ENCODE results near the gene ZNF554.

The ZNF554 gene

GRCh38 chr19:2811735-2812413 is 7.8 kb upstream of the ZNF554 start:
- TF ChIP-seq EZH2phosphoT487 (IDR thresholded peaks at IDR 0.05; ENCODE audit: borderline replicate concordance, low read length) (no peak), CTCF (IDR thresholded peaks at IDR 0.05; ENCODE audit: low read depth, low read length, poor library complexity, severe bottlenecking) (no peak)
- H3K9me3 ChIP-seq (ENCODE audit: control insufficient read depth, insufficient read depth, low read length) = no peaks in the 10 kb centered on the region
- no peaks in the 10 kb centered on the region for H3K4me1 ChIP-seq (ENCODE audit: control insufficient read depth, low read length)
- H3K79me2 ChIP-seq (ENCODE audit: control insufficient read depth, low read length) = no peaks in the 10 kb centered on the region
- H3K9me2 ChIP-seq (replicated peaks; ENCODE audit: control insufficient read depth, low read length) = no peaks in the 10 kb centered on the region
- H3K4me2 ChIP-seq (ENCODE audit: low read length) = no peak overlapping the region
- H4K20me1 ChIP-seq (ENCODE audit: control insufficient read depth, insufficient read depth, low read depth, low read length) = no peaks in the 10 kb centered on the region
- no peaks in the 10 kb centered on the region for H3K27me3 ChIP-seq (ENCODE audit: control insufficient read depth, low read length)
- H3F3A ChIP-seq (ENCODE audit: control insufficient read depth, insufficient read depth) = no peaks in the 10 kb centered on the region; the same call in 1 of the 2 replicates
- no peak overlapping the region for H3K4me3 ChIP-seq (ENCODE audit: low read length)
- H3K36me3 ChIP-seq (ENCODE audit: control insufficient read depth, low read length) = peaks cover 70% of the 10 kb centered on the region
- H3K27ac ChIP-seq (ENCODE audit: low read depth, low read length) = no peak overlapping the region

GRCh38 chr19:2812414-2813234 is 7.0 kb upstream of the ZNF554 start:
- Histone ChIP-seq H3K79me2 (ENCODE audit: control insufficient read depth, low read length) (no peaks in the 10 kb centered on the region), H3K9me3 (ENCODE audit: control insufficient read depth, insufficient read depth, low read length) (no peaks in the 10 kb centered on the region), H3K9me2 (replicated peaks; ENCODE audit: control insufficient read depth, low read length) (no peaks in the 10 kb centered on the region), H4K20me1 (ENCODE audit: control insufficient read depth, insufficient read depth, low read depth, low read length) (no peaks in the 10 kb centered on the region), H3K27ac (ENCODE audit: low read depth, low read length) (no peak overlapping the region), H3K4me1 (ENCODE audit: control insufficient read depth, low read length) (no peaks in the 10 kb centered on the region), H3K4me3 (ENCODE audit: low read length) (no peak overlapping the region), H3F3A (ENCODE audit: control insufficient read depth, insufficient read depth) (no peaks in the 10 kb centered on the region; the same call in 1 of the 2 replicates), H3K36me3 (ENCODE audit: control insufficient read depth, low read length) (peaks cover 63% of the 10 kb centered on the region), H3K4me2 (ENCODE audit: low read length) (no peak overlapping the region), H3K27me3 (ENCODE audit: control insufficient read depth, low read length) (no peaks in the 10 kb centered on the region)
- TF ChIP-seq CTCF (IDR thresholded peaks at IDR 0.05; ENCODE audit: low read depth, low read length, poor library complexity, severe bottlenecking) (no peak), EZH2phosphoT487 (IDR thresholded peaks at IDR 0.05; ENCODE audit: borderline replicate concordance, low read length) (no peak)

GRCh38 chr19:2813235-2814160 is 6.2 kb upstream of the ZNF554 start:
- Histone ChIP-seq H3K4me3 (ENCODE audit: low read length) (no peak overlapping the region), H4K20me1 (ENCODE audit: control insufficient read depth, insufficient read depth, low read depth, low read length) (no peaks in the 10 kb centered on the region), H3K79me2 (ENCODE audit: control insufficient read depth, low read length) (no peaks in the 10 kb centered on the region), H3K27ac (ENCODE audit: low read depth, low read length) (no peak overlapping the region), H3F3A (ENCODE audit: control insufficient read depth, insufficient read depth) (no peaks in the 10 kb centered on the region; the same call in 1 of the 2 replicates), H3K27me3 (ENCODE audit: control insufficient read depth, low read length) (no peaks in the 10 kb centered on the region), H3K36me3 (ENCODE audit: control insufficient read depth, low read length) (peaks cover 54% of the 10 kb centered on the region), H3K9me3 (ENCODE audit: control insufficient read depth, insufficient read depth, low read length) (no peaks in the 10 kb centered on the region), H3K9me2 (replicated peaks; ENCODE audit: control insufficient read depth, low read length) (no peaks in the 10 kb centered on the region), H3K4me2 (ENCODE audit: low read length) (no peak overlapping the region), H3K4me1 (ENCODE audit: control insufficient read depth, low read length) (no peaks in the 10 kb centered on the region)
- TF ChIP-seq CTCF (IDR thresholded peaks at IDR 0.05; ENCODE audit: low read depth, low read length, poor library complexity, severe bottlenecking) (no peak), EZH2phosphoT487 (IDR thresholded peaks at IDR 0.05; ENCODE audit: borderline replicate concordance, low read length) (no peak)

All from DOHH2 (cell line).